WTC11 (cell line): ENCODE data around the gene KCNH3. TPM values are rescaled to one million over a fixed set of nuclear protein-coding genes. Genes with fewer than 3 reads are reported as not detected.

Experiments used
- ATAC-seq: fragments of 200-7000 bp; cut with Tn5 transposase; 2 replicates; pipeline ENCODE4 v1.10.0; 2021; ENCODE audit warnings: mild to moderate bottlenecking, moderate library complexity
- CTCF ChIA-PET: fragments of 300-600 bp; sonication (Branson Sonifier 250); formaldehyde crosslinking; loops from one replicate; lab custom pipeline; 2021; ENCODE audit warnings: antibody characterized with exemption; lab: Charles Lee
- POLR2A ChIA-PET: fragments of 350-600 bp; sonication (Branson Sonifier 250); formaldehyde crosslinking; loops from one replicate; lab custom pipeline; 2021; ENCODE audit warnings: antibody characterized with exemption; lab: Charles Lee
- DNase-seq: peaks from one replicate; pipeline ENCODE4 v3.0.0; 2021; ENCODE audit warnings: low spot score
- H3K27ac Mint-ChIP-seq: 2 replicates; pipeline ENCODE4 v1.8.0; 2021; ENCODE audit warnings: mixed read lengths
- H3K27me3 Mint-ChIP-seq: 2 replicates; pipeline ENCODE4 v1.8.0; 2021; ENCODE audit warnings: low read depth, mild to moderate bottlenecking, moderate library complexity, mixed read lengths
- H3K36me3 Mint-ChIP-seq: 2 replicates; pipeline ENCODE4 v1.8.0; 2021; ENCODE audit warnings: mixed read lengths
- H3K4me1 Mint-ChIP-seq: 2 replicates; pipeline ENCODE4 v1.8.0; 2022; ENCODE audit warnings: mixed read lengths
- H3K4me3 Mint-ChIP-seq: 2 replicates; pipeline ENCODE4 v1.8.0; 2021; ENCODE audit warnings: mild to moderate bottlenecking, moderate library complexity, mixed read lengths
- H3K9me3 Mint-ChIP-seq: 2 replicates; pipeline ENCODE4 v1.8.0; 2021; ENCODE audit warnings: mixed read lengths
- AFF4 ChIP-seq: sonication (generic); formaldehyde crosslinking; IDR thresholded peaks from 2 replicates; pipeline ENCODE4 v1.8.1; 2023; ENCODE audit warnings: mild to moderate bottlenecking, missing genetic modification reagents, borderline replicate concordance
- AR ChIP-seq: fragments of 250-450 bp; sonication (Bioruptor Pico); IDR thresholded peaks from 2 replicates; pipeline ENCODE4 v1.9.0; 2021; ENCODE audit warnings: mild to moderate bottlenecking
- CTCF ChIP-seq: fragments of 200-600 bp; IDR thresholded peaks from 2 replicates; pipeline ENCODE4 v1.8.0; 2022; ENCODE audit warnings: antibody characterized with exemption
- E2F1 ChIP-seq: sonication (generic); formaldehyde crosslinking; IDR thresholded peaks from 2 replicates; pipeline ENCODE4 v1.8.0; 2022; ENCODE audit warnings: mild to moderate bottlenecking, missing genetic modification reagents
- FOXP4 ChIP-seq: sonication (generic); formaldehyde crosslinking; IDR thresholded peaks from 2 replicates; pipeline ENCODE4 v1.8.0; 2022; ENCODE audit warnings: mild to moderate bottlenecking, missing genetic modification reagents
- GRHL2 ChIP-seq: fragments of 250-450 bp; sonication (Bioruptor Pico); IDR thresholded peaks from 2 replicates; pipeline ENCODE4 v1.8.0; 2022; ENCODE audit warnings: mild to moderate bottlenecking, moderate library complexity; ENCODE audit not compliant: insufficient replicate concordance, severe bottlenecking
- IRF2 ChIP-seq: sonication (generic); formaldehyde crosslinking; IDR thresholded peaks from 2 replicates; pipeline ENCODE4 v1.8.0; 2022; ENCODE audit warnings: low read depth, missing genetic modification reagents, borderline replicate concordance
- NFE2L1 ChIP-seq: sonication (generic); formaldehyde crosslinking; IDR thresholded peaks from 2 replicates; pipeline ENCODE4 v1.8.1; 2023; ENCODE audit warnings: missing genetic modification reagents
- NFYB ChIP-seq: sonication (generic); formaldehyde crosslinking; conservative IDR thresholded peaks from 2 replicates; pipeline ENCODE4 v1.8.0; 2022; ENCODE audit warnings: low read depth, missing genetic modification reagents
- RELA ChIP-seq: sonication (generic); formaldehyde crosslinking; IDR thresholded peaks from 2 replicates; pipeline ENCODE4 v1.8.1; 2022; ENCODE audit warnings: missing genetic modification reagents, mild to moderate bottlenecking, borderline replicate concordance
- USF1 ChIP-seq: sonication (generic); formaldehyde crosslinking; IDR thresholded peaks from 2 replicates; pipeline ENCODE4 v1.8.0; 2022; ENCODE audit warnings: mild to moderate bottlenecking, missing genetic modification reagents
- USF2 ChIP-seq: sonication (generic); formaldehyde crosslinking; IDR thresholded peaks from 2 replicates; pipeline ENCODE4 v1.8.1; 2023; ENCODE audit warnings: mild to moderate bottlenecking, missing genetic modification reagents, moderate library complexity
- ZNF121 ChIP-seq: sonication (generic); formaldehyde crosslinking; IDR thresholded peaks from 2 replicates; pipeline ENCODE4 v1.8.0; 2023; ENCODE audit warnings: missing genetic modification reagents
- ZNF416 ChIP-seq: fragments of 250-450 bp; sonication (Bioruptor Pico); IDR thresholded peaks from 2 replicates; pipeline ENCODE4 v1.9.0; 2021; ENCODE audit warnings: mild to moderate bottlenecking, inconsistent platforms
- ZNF423 ChIP-seq: fragments of 250-450 bp; sonication (Bioruptor Pico); IDR thresholded peaks from 2 replicates; pipeline ENCODE4 v2.1.2; 2022; ENCODE audit warnings: mild to moderate bottlenecking, moderate library complexity
- ZNF425 ChIP-seq: fragments of 250-450 bp; sonication (Bioruptor Pico); conservative IDR thresholded peaks from 2 replicates; pipeline ENCODE4 v1.9.0; 2021; ENCODE audit warnings: mild to moderate bottlenecking
- total RNA-seq: library from RNA; stranded (reverse); gene quantifications from 3 replicates; pipeline ENCODE4 v1.2.3, GENCODE V29; 2021

The KCNH3 gene
- total RNA-seq, 1 experiment from 2014 or later: 0.44 TPM

GRCh38 chr12:49543914-49544815, 5.3 kb downstream of the KCNH3 start (continued):
- TF ChIP-seq AR: no peak
- no peak for TF ChIP-seq FOXP4 (CRISPR knock-in tag)
- TF ChIP-seq RELA (CRISPR knock-in tag): no peak
- no peak for TF ChIP-seq IRF2 (CRISPR knock-in tag)
- TF ChIP-seq E2F1 (CRISPR knock-in tag): no peak
- TF ChIP-seq ZNF121 (CRISPR knock-in tag): 0 out of 2 replicates have a peak, but pooled peaks have one; percentile 6
- TF ChIP-seq USF2 (CRISPR knock-in tag): peak; percentile 69
- no peak for TF ChIP-seq ZNF416 (CRISPR knock-in tag)
- TF ChIP-seq NFYB (CRISPR knock-in tag): 0 out of 2 replicates have a peak, but pooled peaks have one; percentile 9
- TF ChIP-seq USF1 (CRISPR knock-in tag): peak; percentile 56; the same call in 1 of the 2 replicates

GRCh38 chr12:49545815-49546214, 7.0 kb downstream of the KCNH3 start:
- Mint-ChIP-seq H3K9me3 (no peaks in the 10 kb centered on the region), H3K27me3 (peaks cover 97% of the 10 kb centered on the region), H3K36me3 (no peaks in the 10 kb centered on the region), H3K4me1 (peaks cover 26% of the 10 kb centered on the region), H3K27ac (no peak overlapping the region), H3K4me3 (no peak overlapping the region)
- CTCF ChIA-PET: interaction anchor here (0.7 to 4.9 kb wide), 9 partner anchors 8 to 257 kb away, joined by 3 to 34 read pairs (median 4); partner anchors contain the start of genes DNAJC22 and SPATS2
- POLR2A ChIA-PET: no interaction called here
- DNase-seq (no peak), ATAC-seq (no peak)
- TF ChIP-seq ZNF423 (CRISPR knock-in tag) (no peak), CTCF (no peak), ZNF425 (no peak), GRHL2 (CRISPR knock-in tag) (no peak), NFE2L1 (CRISPR knock-in tag) (no peak), AFF4 (no peak), IRF2 (CRISPR knock-in tag) (no peak)
